Measurements from ENCODE around the gene MED27. TPM values are rescaled to one million over a fixed set of nuclear protein-coding genes. Genes with fewer than 3 reads are reported as not detected.

The MED27 gene
- total and polyA plus RNA-seq, 2 donors (not counting 1 experiment from before 2014, with no cell fraction given): 13.4 to 44.7 TPM

DNA sequence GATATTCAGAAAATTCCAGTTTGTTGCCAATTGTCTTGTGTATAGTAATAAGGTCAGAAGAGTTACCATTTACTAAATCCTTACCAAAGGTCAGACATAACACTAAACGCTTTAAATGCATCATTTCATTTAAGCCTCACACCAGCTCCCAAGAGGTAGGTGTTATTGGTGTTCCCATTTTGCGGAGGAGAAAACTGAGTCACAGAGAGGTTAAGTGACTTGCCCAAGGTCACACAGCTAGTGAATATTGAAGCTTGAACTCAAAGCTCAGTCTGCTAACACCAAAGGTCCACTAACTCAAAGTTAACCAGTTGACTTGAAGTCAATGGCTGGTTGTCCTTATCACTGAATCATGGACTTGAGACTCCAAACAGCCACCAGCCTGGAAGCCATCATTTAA lies 41.4 kb upstream of the MED27 start:
- no peaks in the 10 kb centered on the region for H3K9me3 ChIP-seq (ENCODE audit: control insufficient read depth, insufficient read depth, low read depth, low read length)
- H3K36me3 ChIP-seq (ENCODE audit: control insufficient read depth, insufficient read depth, low read length): no peaks in the 10 kb centered on the region
- no peaks in the 10 kb centered on the region for H3K79me2 ChIP-seq (ENCODE audit: control insufficient read depth, insufficient read depth, low read length)
- H2AFZ ChIP-seq (ENCODE audit: low read length): no peak overlapping the region
- H3K27ac ChIP-seq (ENCODE audit: insufficient read depth, low read length): no peak overlapping the region
- H3K27me3 ChIP-seq (ENCODE audit: control insufficient read depth, insufficient read depth, low read length): peaks cover 33% of the 10 kb centered on the region
- H3K4me2 ChIP-seq (ENCODE audit: extremely low read depth, insufficient read depth, low read length): no peak overlapping the region
- H3K4me3 ChIP-seq (replicated peaks in 1 of 4; ENCODE audit: control extremely low read depth in 1 of 4, insufficient read depth in 1 of 4, low read depth in 3 of 4, low read length in 4 of 4): no peak overlapping the region
- no peaks in the 10 kb centered on the region for H4K20me1 ChIP-seq (ENCODE audit: control insufficient read depth, extremely low read depth, insufficient read depth, low read length)
- H3K4me1 ChIP-seq (ENCODE audit: control insufficient read depth, extremely low read depth, insufficient read depth, low read length): no peaks in the 10 kb centered on the region
- TF ChIP-seq CTCF (conservative IDR thresholded peaks at IDR 0.05 in 1 of 2, IDR thresholded peaks at IDR 0.05 in 1 of 2; ENCODE audit: low read depth in 1 of 2, low read length in 2 of 2): no peak
- no peak for TF ChIP-seq EZH2 (IDR thresholded peaks at IDR 0.05; ENCODE audit: low read length, missing control alignments)
- H3K9ac ChIP-seq (ENCODE audit: insufficient read depth, low read length): no peak overlapping the region
- DNase-seq (ENCODE audit: low read depth in 2 of 2): no peak

- H4K20me1 ChIP-seq (ENCODE audit: control insufficient read depth, extremely low read depth, insufficient read depth, low read length): no peaks in the 10 kb centered on the region
- TF ChIP-seq EZH2 (IDR thresholded peaks at IDR 0.05; ENCODE audit: low read length, missing control alignments): no peak
- TF ChIP-seq CTCF (conservative IDR thresholded peaks at IDR 0.05 in 1 of 2, IDR thresholded peaks at IDR 0.05 in 1 of 2; ENCODE audit: low read depth in 1 of 2, low read length in 2 of 2): no peak
- H3K27me3 ChIP-seq (ENCODE audit: control insufficient read depth, insufficient read depth, low read length): peaks cover 10% of the 10 kb centered on the region
- H3K36me3 ChIP-seq (ENCODE audit: control insufficient read depth, insufficient read depth, low read length): no peaks in the 10 kb centered on the region
- no peak overlapping the region for H3K9ac ChIP-seq (ENCODE audit: insufficient read depth, low read length)
- no peaks in the 10 kb centered on the region for H3K4me1 ChIP-seq (ENCODE audit: control insufficient read depth, extremely low read depth, insufficient read depth, low read length)
- H3K4me2 ChIP-seq (ENCODE audit: extremely low read depth, insufficient read depth, low read length): no peak overlapping the region
- no peaks in the 10 kb centered on the region for H3K79me2 ChIP-seq (ENCODE audit: control insufficient read depth, insufficient read depth, low read length)
- H3K27ac ChIP-seq (ENCODE audit: insufficient read depth, low read length): no peak overlapping the region
- no peak overlapping the region for H2AFZ ChIP-seq (ENCODE audit: low read length)
- no peaks in the 10 kb centered on the region for H3K9me3 ChIP-seq (ENCODE audit: control insufficient read depth, insufficient read depth, low read depth, low read length)
- H3K4me3 ChIP-seq (replicated peaks in 1 of 4; ENCODE audit: control extremely low read depth in 1 of 4, insufficient read depth in 1 of 4, low read depth in 3 of 4, low read length in 4 of 4): no peak overlapping the region
- DNase-seq (ENCODE audit: low read depth in 2 of 2): no peak
Observed at GRCh38 chr9:132117694-132118093, 38.0 kb upstream of the MED27 start.

- Histone ChIP-seq H3K79me2 (ENCODE audit: control insufficient read depth, insufficient read depth, low read length) (no peaks in the 10 kb centered on the region), H3K4me1 (ENCODE audit: control insufficient read depth, extremely low read depth, insufficient read depth, low read length) (no peaks in the 10 kb centered on the region), H3K9me3 (ENCODE audit: control insufficient read depth, insufficient read depth, low read depth, low read length) (no peaks in the 10 kb centered on the region), H2AFZ (ENCODE audit: low read length) (no peak overlapping the region), H3K4me2 (ENCODE audit: extremely low read depth, insufficient read depth, low read length) (no peak overlapping the region), H3K4me3 (replicated peaks in 1 of 4; ENCODE audit: control extremely low read depth in 1 of 4, insufficient read depth in 1 of 4, low read depth in 3 of 4, low read length in 4 of 4) (no peak overlapping the region), H4K20me1 (ENCODE audit: control insufficient read depth, extremely low read depth, insufficient read depth, low read length) (no peaks in the 10 kb centered on the region), H3K9ac (ENCODE audit: insufficient read depth, low read length) (no peak overlapping the region), H3K27ac (ENCODE audit: insufficient read depth, low read length) (no peak overlapping the region), H3K27me3 (ENCODE audit: control insufficient read depth, insufficient read depth, low read length) (peaks cover 4% of the 10 kb centered on the region), H3K36me3 (ENCODE audit: control insufficient read depth, insufficient read depth, low read length) (no peaks in the 10 kb centered on the region)
- TF ChIP-seq CTCF (conservative IDR thresholded peaks at IDR 0.05 in 1 of 2, IDR thresholded peaks at IDR 0.05 in 1 of 2; ENCODE audit: low read depth in 1 of 2, low read length in 2 of 2) (no peak), EZH2 (IDR thresholded peaks at IDR 0.05; ENCODE audit: low read length, missing control alignments) (no peak)
- DNase-seq (ENCODE audit: low read depth in 2 of 2): no peak
Observed at GRCh38 chr9:132116583-132116982, 36.9 kb upstream of the MED27 start.
